Smooth muscle cell (in vitro differentiated cells): Measurements from ENCODE around the gene GSKIP. TPM values are rescaled to one million over a fixed set of nuclear protein-coding genes. Genes with fewer than 3 reads are reported as not detected.

Experiments
- DNase-seq: peaks from one replicate; lab custom pipeline; 2025; ENCODE audit not compliant: unreplicated experiment; lab: John Stamatoyannopoulos, UW
- H2AFZ ChIP-seq: fragments of 200-600 bp; sonication (generic); 2 replicates; pipeline ENCODE4 v1.6.0; 2016; ENCODE audit warnings: antibody characterized with exemption, low read depth, mild to moderate bottlenecking
- H3F3A ChIP-seq: fragments of 200-600 bp; sonication (generic); 2 replicates; pipeline ENCODE4 v1.6.0; 2017; ENCODE audit warnings: antibody characterized with exemption, low read depth
- H3K27ac ChIP-seq: fragments of 200-600 bp; sonication (generic); 2 replicates; pipeline ENCODE4 v1.5.1; 2016; ENCODE audit warnings: low read depth, mild to moderate bottlenecking
- H3K27me3 ChIP-seq: fragments of 200-600 bp; sonication (generic); 2 replicates; pipeline ENCODE4 v1.6.1; 2016; ENCODE audit warnings: low read depth, mild to moderate bottlenecking
- H3K36me3 ChIP-seq: fragments of 200-600 bp; sonication (generic); 2 replicates; pipeline ENCODE4 v1.5.1; 2016; ENCODE audit warnings: low read depth
- H3K4me1 ChIP-seq: fragments of 200-600 bp; sonication (generic); 2 replicates; pipeline ENCODE4 v1.5.1; 2016; ENCODE audit warnings: low read depth
- H3K4me2 ChIP-seq: fragments of 200-600 bp; sonication (generic); 2 replicates; pipeline ENCODE4 v1.6.0; 2016; ENCODE audit warnings: mild to moderate bottlenecking
- H3K4me3 ChIP-seq: fragments of 200-600 bp; sonication (generic); 2 replicates; pipeline ENCODE4 v1.5.1; 2016; ENCODE audit warnings: mild to moderate bottlenecking
- H3K79me2 ChIP-seq: fragments of 200-600 bp; sonication (generic); 2 replicates; pipeline ENCODE4 v1.6.0; 2016; ENCODE audit warnings: low read depth, mild to moderate bottlenecking
- H3K9ac ChIP-seq: fragments of 200-600 bp; sonication (generic); 2 replicates; pipeline ENCODE4 v1.6.0; 2016; ENCODE audit warnings: low read depth
- H3K9me3 ChIP-seq: fragments of 200-600 bp; sonication (generic); replicated peaks from 2 replicates; pipeline ENCODE4 v1.5.1; 2016; ENCODE audit warnings: low read depth
- H4K20me1 ChIP-seq: fragments of 200-600 bp; sonication (generic); 2 replicates; pipeline ENCODE4 v1.6.0; 2016; ENCODE audit warnings: low read depth
- CTCF ChIP-seq: fragments of 200-600 bp; sonication (generic); IDR thresholded peaks from 2 replicates; pipeline ENCODE4 v1.5.1; 2017; ENCODE audit warnings: borderline replicate concordance, mild to moderate bottlenecking, antibody characterized with exemption; ENCODE audit not compliant: insufficient read depth, poor library complexity, severe bottlenecking
- WGBS: methylation state at CpG from one replicate; pipeline ENCODE4 v1.1.7; 2016; ENCODE audit warnings: low lambda C conversion rate; 5-methylcytosine and 5-hydroxymethylcytosine counted together
- polyA plus RNA-seq: library from polyadenylated mRNA; unstranded; fragments of >200 nt; fragmentation: Nextera tagmentation; extraction: Ambion mirVana; gene quantifications from 2 replicates; pipeline ENCODE4 v1.2.1, GENCODE V29; 2016
- total RNA-seq: library from RNA; depleted of rRNA; stranded (reverse); fragments of >200 nt; gene quantifications from 2 replicates; pipeline ENCODE4 v1.2.3, GENCODE V29; 2014

Gene GSKIP
- total and polyA plus RNA-seq, 2 experiments from 2014 or later: 21.2 to 35.2 TPM

GRCh38 chr14:96362071-96362964 lies 1.0 kb upstream of the GSKIP start:
- H3K79me2 ChIP-seq: peaks cover 84% of the 10 kb centered on the region

DNA sequence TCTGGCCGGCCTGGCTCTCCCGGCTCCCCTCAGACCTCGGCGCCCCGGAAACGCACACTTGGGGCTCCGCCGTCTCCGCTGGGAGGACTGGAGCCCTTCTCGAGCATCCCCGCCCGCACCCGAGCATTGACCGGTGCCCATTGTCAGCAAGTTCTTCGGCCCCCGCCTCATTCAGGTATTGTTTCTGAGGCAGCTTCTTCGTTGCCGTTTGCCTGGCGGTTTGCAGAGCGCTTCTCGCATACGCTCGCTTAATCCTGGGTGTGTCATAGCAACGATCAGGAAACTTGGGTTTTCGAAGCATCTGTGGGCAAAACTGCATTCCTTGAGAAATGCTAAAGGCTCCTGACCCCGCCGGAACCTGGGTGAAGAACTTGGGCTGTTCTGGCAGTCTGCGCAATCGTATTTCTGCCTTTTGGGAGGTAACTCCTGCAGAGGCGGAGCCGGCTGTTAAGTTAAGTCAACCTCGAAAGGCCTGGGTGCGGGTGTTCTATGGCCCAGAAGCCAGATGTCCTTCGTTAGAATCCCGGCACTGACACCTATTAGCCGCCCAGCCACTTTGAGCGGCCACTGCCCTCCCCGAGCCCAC lies 518 bp downstream of the GSKIP start:
- H4K20me1 ChIP-seq: peaks cover 78% of the 10 kb centered on the region
- peaks cover 84% of the 10 kb centered on the region for H3K79me2 ChIP-seq
- H3K9ac ChIP-seq: peak overlapping the region; percentile 99
- no peaks in the 10 kb centered on the region for H3K36me3 ChIP-seq
- H2AFZ ChIP-seq: peak overlapping the region; percentile 13
- TF ChIP-seq CTCF: no peak
- peak; percentile 27 for DNase-seq
- peaks cover 14% of the 10 kb centered on the region for H3F3A ChIP-seq
- peaks cover 16% of the 10 kb centered on the region for H3K4me1 ChIP-seq
- H3K4me3 ChIP-seq: peak overlapping the region; percentile 92
- 2% methylated on average over 38 of the region's 38 CpGs for WGBS
- peak overlapping the region; percentile 99 for H3K27ac ChIP-seq
- H3K4me2 ChIP-seq: peak overlapping the region; percentile 95
- H3K27me3 ChIP-seq: no peaks in the 10 kb centered on the region
- no peaks in the 10 kb centered on the region for H3K9me3 ChIP-seq

More at GRCh38 chr14:96362071-96362964, 1.0 kb upstream of the GSKIP start:
- Histone ChIP-seq H3K4me2 (peak overlapping the region; percentile 95), H3K36me3 (no peaks in the 10 kb centered on the region), H3K4me3 (peak overlapping the region; percentile 92), H4K20me1 (peaks cover 76% of the 10 kb centered on the region), H3F3A (peaks cover 14% of the 10 kb centered on the region), H3K27ac (peak overlapping the region; percentile 99), H3K9me3 (no peaks in the 10 kb centered on the region), H3K9ac (peak overlapping the region; percentile 99), H2AFZ (peak overlapping the region; percentile 93), H3K4me1 (peaks cover 16% of the 10 kb centered on the region), H3K27me3 (no peaks in the 10 kb centered on the region)
- 3% methylated on average over 27 of the region's 27 CpGs for WGBS
- no peak for TF ChIP-seq CTCF
- peak; percentile 17 for DNase-seq

- DNase-seq: no peak
- WGBS: 76% methylated on average over 1 of the region's 1 CpG
- H3K27me3 ChIP-seq: no peaks in the 10 kb centered on the region
- H3K79me2 ChIP-seq: peaks cover 84% of the 10 kb centered on the region
- peaks cover 78% of the 10 kb centered on the region for H4K20me1 ChIP-seq
- H3K36me3 ChIP-seq: no peaks in the 10 kb centered on the region
- H3K4me3 ChIP-seq: peak overlapping the region; percentile 92
- H3K9me3 ChIP-seq: no peaks in the 10 kb centered on the region
- no peak for TF ChIP-seq CTCF
- H3K4me1 ChIP-seq: peaks cover 16% of the 10 kb centered on the region
- no peak overlapping the region for H2AFZ ChIP-seq
- H3K9ac ChIP-seq: no peak overlapping the region
- no peak overlapping the region for H3K27ac ChIP-seq
- peak overlapping the region; percentile 95 for H3K4me2 ChIP-seq
- peaks cover 14% of the 10 kb centered on the region for H3F3A ChIP-seq
Measured at GRCh38 chr14:96364962-96365361, 1.6 kb downstream of the GSKIP start.
